GM12872 (cell line): Measurements from ENCODE around the gene MYOG.

Experiments used
- TF ChIP-seq, protein P1 (sequence below): IDR thresholded peaks from 3 replicates; pipeline ENCODE4 v1.5.1; 2011; ENCODE audit warnings: low read depth, mild to moderate bottlenecking, low read length, moderate library complexity; ENCODE audit not compliant: insufficient read depth

Gene MYOG

DNA sequence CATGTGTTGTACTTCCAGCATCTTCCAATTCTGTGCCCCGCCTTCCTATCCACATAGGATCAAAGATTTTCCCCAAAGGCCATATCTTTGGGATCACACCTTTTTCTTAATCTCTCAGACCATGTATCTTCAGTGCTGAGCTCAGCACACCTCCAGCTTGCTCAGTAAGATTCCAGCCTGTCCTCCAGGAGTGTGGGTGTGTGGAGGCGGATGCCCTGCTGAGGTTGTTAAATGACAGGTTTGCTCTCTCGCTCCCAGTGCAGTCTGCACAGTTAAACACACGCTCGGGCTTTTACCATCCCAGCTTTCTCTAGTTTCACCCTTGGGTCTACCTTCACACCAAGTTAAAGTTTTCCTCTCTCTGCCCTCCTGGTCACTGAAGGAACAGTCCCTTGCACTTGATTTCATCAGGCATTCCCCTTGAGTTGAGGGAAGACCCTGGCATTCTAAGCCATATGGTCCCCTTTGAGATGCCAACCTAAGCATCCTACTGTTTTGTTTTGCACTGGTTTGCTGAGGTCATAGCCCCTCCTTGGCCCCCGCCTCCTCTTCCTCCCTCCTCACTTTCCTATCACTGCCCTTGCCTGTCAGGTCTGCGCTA, 13.7 kb downstream of the MYOG start:
- TF ChIP-seq, protein P1, sequence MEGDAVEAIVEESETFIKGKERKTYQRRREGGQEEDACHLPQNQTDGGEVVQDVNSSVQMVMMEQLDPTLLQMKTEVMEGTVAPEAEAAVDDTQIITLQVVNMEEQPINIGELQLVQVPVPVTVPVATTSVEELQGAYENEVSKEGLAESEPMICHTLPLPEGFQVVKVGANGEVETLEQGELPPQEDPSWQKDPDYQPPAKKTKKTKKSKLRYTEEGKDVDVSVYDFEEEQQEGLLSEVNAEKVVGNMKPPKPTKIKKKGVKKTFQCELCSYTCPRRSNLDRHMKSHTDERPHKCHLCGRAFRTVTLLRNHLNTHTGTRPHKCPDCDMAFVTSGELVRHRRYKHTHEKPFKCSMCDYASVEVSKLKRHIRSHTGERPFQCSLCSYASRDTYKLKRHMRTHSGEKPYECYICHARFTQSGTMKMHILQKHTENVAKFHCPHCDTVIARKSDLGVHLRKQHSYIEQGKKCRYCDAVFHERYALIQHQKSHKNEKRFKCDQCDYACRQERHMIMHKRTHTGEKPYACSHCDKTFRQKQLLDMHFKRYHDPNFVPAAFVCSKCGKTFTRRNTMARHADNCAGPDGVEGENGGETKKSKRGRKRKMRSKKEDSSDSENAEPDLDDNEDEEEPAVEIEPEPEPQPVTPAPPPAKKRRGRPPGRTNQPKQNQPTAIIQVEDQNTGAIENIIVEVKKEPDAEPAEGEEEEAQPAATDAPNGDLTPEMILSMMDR: no peak

DNA sequence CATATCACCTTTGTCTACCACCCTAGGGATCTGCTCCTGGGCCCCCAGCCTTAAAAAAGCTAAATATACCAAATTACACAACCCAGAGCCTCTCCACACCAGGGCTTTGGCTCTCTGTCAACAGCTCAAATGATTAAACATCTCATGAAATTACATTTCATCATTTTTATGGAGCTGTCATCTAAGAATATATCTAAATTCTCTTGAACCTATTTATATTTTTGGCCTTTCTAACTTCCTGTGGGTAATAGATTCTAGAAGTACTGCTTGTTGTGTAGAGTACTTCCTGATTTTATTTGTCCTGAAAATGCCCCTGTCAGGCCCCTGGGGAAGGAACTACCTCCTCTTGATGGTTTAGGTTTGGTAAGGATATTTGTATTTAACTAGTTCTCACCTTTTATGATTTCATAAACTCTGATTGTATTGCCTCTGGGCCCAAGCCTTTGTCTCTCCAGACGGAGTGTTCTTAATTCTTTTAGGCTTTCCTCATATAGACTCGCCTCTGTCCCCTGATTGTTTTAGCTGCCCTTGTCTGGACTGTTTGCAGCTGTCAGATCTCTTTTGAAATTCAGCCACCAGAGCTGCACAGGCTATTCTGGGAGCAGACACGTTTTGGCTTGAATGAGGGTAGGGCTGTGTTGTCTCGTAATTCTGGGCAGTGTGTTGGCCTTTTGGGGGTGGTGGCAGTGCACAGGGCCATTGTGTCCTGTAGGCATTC, 16.6 kb downstream of the MYOG start:
- TF ChIP-seq, protein P1: no peak

DNA sequence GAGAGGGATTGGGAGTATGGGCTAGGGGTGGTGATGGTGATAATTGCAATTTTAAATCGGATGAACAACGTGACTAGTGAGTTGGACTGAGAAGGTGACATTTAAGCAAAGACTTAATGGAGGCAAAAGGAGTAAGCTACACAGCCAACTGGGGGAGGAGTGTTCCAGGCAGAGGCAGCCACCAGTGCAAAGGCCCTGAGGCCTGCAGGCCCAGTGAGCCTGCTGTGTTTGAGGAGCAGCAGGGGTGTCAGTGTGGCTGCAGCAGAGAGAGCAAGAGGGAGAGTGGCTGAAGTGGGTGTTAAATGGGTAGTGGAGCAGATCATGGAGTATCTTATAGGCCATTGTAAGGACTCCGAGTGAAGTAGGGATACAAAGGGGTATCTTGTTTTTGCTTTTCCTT, 18.8 kb downstream of the MYOG start:
- TF ChIP-seq, protein P1: no peak

DNA sequence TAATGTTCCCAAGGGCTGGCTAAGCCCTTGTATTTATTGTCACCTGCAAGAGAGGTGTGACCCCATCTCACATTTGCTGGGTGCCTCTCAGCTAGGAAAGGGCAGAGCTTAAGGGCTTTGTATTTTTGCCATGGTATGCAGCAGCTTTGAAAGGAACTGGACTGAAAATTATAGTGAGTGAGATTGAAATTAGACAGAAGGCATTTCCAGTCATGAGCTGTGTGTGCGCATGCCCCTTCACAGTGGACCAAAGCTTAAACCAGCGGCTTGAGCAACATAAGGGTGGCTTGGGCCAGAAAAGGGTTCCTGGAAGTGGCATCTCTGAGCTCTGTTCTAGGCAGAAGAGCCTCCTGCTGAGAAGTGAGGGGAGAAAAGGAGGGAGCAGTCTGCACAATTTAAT, 19.8 kb downstream of the MYOG start:
- TF ChIP-seq, protein P1: no peak

DNA sequence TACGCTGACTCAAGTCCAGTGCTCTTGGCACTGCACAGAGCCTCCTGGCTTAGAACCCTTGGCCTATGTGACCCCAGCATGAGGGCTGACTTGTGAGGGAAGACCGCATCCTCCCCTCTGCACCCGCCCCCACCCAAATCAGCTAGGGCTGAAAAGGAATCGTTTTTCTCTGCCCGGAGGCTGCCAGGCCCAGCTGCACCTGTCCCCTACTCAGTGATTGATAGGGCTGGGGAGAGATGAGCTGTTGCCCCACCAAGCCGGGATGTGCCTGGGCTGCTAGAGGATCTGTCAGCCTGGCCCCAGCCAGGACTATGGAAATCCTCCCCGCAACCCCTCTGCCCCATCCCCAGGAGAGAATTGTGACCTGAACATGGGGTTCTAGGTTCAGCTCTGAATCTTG, 20.6 kb downstream of the MYOG start:
- TF ChIP-seq, protein P1: no peak

DNA sequence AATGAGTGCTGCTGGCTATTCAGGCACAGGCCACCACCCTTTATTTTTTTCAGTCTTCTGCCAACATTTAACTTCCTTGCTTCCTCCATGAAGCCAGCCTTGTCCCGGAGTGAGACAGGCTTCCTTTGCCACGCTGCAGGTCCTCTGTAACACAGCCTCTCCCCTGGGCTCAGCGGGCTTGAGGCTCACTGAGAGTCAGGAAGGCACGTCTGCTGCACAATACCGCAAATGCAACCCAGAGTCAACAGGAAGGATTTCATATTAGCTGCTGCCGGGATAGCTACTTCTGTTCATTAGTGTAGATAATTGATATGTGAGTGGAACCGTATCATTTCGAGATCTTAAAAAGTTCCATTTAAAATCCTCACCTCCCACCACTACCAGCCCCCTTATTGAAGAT, 22.5 kb downstream of the MYOG start:
- TF ChIP-seq, protein P1: no peak

DNA sequence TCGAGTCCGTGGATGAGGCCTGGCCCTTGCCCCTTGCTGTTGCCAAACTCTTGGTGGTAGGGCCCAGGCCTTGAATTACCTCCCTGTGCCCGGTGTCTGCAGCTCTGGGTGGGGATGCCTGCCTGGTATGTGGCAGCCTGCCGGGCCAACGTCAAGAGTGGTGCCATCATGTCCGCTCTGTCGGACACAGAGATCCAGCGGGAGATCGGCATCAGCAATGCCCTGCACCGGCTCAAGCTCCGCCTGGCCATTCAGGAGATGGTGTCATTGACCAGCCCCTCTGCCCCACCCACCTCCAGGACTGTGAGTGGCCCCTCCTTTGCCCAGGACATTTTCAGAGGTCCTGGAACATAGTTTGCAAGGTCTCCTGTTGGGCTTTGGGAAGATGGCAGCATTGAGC, 25.7 kb downstream of the MYOG start:
- TF ChIP-seq, protein P1: no peak
